OCI-LY7 (cell line): ENCODE data around the gene LAMA3.

ENCODE experiments used
- CTCF ChIP-seq: fragments of 200-600 bp; sonication (generic); conservative IDR thresholded peaks from 2 replicates; pipeline ENCODE4 v1.5.1; 2014; ENCODE audit warnings: mild to moderate bottlenecking, antibody characterized with exemption, low read length, moderate library complexity, mixed read lengths
- EZH2phosphoT487 ChIP-seq: fragments of 200-600 bp; sonication (generic); IDR thresholded peaks from 2 replicates; pipeline ENCODE4 v1.6.1; 2018; ENCODE audit warnings: low read depth, borderline replicate concordance, mild to moderate bottlenecking, mixed run types, antibody characterized with exemption, low read length, moderate library complexity, mixed read lengths

DNA sequence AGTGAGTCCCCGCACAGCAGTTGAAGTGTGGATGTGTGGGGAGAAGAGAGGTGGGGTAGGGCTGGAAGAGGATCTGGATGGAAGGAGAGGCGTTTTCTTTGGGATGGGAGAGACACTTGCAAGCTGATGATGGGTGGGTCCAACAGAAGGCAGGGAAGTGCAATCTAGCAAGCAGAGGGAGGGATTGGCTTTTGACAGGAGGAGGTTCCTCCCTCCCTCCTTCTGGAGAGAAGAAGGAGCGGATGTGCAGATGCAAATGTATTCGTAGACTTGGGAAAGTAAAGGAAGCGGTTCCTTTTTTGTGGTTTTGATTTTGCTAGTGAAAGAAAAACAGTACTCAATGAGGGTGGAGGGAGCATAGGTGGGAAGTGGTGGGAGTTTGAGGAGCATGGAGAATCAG lies 48.9 kb downstream of the LAMA3 start:
- no peak for TF ChIP-seq CTCF
- TF ChIP-seq EZH2phosphoT487 = no peak
